ENCODE results near the gene CCDC33. TPM values are rescaled to one million over a fixed set of nuclear protein-coding genes. Genes with fewer than 3 reads are reported as not detected.

The CCDC33 gene
- total and polyA plus RNA-seq, 2 donors (not counting 1 experiment from before 2014, with no cell fraction given), result not detected

DNA sequence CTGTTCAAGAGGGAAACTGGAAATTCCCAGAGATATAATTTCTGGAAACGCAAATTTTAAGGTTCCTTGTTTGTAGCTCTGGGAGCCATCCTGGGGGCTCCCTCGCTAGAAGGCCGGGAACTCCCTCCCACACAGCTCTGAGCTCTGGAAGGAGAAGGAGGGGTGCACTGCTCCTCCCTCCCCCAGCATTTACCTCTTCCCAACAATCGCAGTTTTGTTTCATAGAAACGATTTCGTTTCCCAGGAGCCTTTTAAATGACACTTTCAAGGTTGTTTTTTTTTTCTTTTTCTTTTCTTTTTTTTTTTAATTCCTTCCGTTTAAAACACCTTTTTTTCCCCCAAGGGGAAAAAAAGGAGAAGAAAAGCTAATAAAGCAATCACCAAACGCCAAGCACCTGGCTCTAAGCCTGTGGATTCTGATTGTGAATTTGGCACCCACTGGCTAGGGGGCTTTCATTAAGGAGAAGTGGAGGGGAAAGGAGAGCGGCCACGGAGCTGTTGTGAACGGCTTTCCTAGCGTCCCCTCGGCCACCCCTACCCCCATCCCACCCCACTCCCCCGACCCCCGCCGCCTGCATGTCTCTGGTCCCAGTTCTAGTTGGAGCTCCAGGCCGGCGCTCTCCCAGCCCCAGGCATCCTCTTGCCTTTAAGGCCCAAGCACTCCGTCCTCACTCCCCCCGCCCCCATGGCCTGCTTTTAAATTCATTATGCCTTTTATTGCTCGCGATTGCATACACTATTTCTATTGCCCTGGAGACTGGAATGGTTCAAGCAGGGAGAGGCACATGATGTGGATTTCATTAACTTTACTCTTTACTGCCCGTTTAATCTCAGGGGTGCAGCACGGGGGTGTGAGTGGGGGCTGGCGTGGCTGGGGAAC lies 13.6 kb upstream of the CCDC33 start:
- Histone ChIP-seq H3K9ac (ENCODE audit: low read length) (no peak overlapping the region), H3K27ac (ENCODE audit: low read length in 2 of 2) (no peak overlapping the region), H3K9me3 (ENCODE audit: control extremely low read depth in 1 of 3, control insufficient read depth in 2 of 3, insufficient read depth in 1 of 3, low read length in 2 of 3) (no peaks in the 10 kb centered on the region), H3K4me2 (replicated peaks; ENCODE audit: low read depth, low read length, poor library complexity, severe bottlenecking) (no peak overlapping the region), H4K20me1 (ENCODE audit: control insufficient read depth, insufficient read depth, low read length, poor library complexity, severe bottlenecking) (no peaks in the 10 kb centered on the region), H2AFZ (ENCODE audit: insufficient read depth, low read depth, low read length, poor library complexity, severe bottlenecking) (no peak overlapping the region), H3K79me2 (ENCODE audit: control insufficient read depth, insufficient read depth, low read length) (no peaks in the 10 kb centered on the region), H3K4me1 (ENCODE audit: control insufficient read depth in 2 of 2, insufficient read depth in 2 of 2, low read length in 2 of 2) (no peaks in the 10 kb centered on the region), H3K36me3 (replicated peaks in 1 of 2; ENCODE audit: control extremely low read depth in 1 of 2, control insufficient read depth in 1 of 2, extremely low read depth in 1 of 2, insufficient read depth in 2 of 2, low read length in 1 of 2) (no peaks in the 10 kb centered on the region), H3K4me3 (ENCODE audit: control extremely low read depth in 1 of 5, extremely low read depth in 1 of 5, insufficient read depth in 1 of 5, low read depth in 2 of 5, low read length in 4 of 5) (no peak overlapping the region), H3K27me3 (replicated peaks in 1 of 4; ENCODE audit: control extremely low read depth in 1 of 4, control insufficient read depth in 3 of 4, insufficient read depth in 4 of 4, low read length in 3 of 4) (peaks cover 0 to 13% (median 1%) of the 10 kb centered on the region in 4 experiments)
- 40% methylated on average over 2 of the region's 25 CpGs for WGBS (ENCODE audit: insufficient coverage)
- intact Hi-C loops (cut with micrococcal nuclease), result no loop called here
- H3K4me1 Mint-ChIP-seq, result no peaks in the 10 kb centered on the region
- H3K27me3 Mint-ChIP-seq, result peaks cover 48% of the 10 kb centered on the region
- CTCF ChIA-PET, result no interaction called here
- ATAC-seq (ENCODE audit: low read depth), result no peak
- H3K4me3 Mint-ChIP-seq, result no peak overlapping the region
- no peak overlapping the region for H3K27ac Mint-ChIP-seq
- no peak for DNase-seq
- POLR2A ChIA-PET, result no interaction called here
- H3K9me3 Mint-ChIP-seq (ENCODE audit: insufficient read depth), result no peaks in the 10 kb centered on the region
- no peak for TF ChIP-seq EZH2 (IDR thresholded peaks at IDR 0.05; ENCODE audit: borderline replicate concordance, insufficient read depth, low read depth, low read length, poor library complexity, severe bottlenecking)
- TF ChIP-seq, protein P1, sequence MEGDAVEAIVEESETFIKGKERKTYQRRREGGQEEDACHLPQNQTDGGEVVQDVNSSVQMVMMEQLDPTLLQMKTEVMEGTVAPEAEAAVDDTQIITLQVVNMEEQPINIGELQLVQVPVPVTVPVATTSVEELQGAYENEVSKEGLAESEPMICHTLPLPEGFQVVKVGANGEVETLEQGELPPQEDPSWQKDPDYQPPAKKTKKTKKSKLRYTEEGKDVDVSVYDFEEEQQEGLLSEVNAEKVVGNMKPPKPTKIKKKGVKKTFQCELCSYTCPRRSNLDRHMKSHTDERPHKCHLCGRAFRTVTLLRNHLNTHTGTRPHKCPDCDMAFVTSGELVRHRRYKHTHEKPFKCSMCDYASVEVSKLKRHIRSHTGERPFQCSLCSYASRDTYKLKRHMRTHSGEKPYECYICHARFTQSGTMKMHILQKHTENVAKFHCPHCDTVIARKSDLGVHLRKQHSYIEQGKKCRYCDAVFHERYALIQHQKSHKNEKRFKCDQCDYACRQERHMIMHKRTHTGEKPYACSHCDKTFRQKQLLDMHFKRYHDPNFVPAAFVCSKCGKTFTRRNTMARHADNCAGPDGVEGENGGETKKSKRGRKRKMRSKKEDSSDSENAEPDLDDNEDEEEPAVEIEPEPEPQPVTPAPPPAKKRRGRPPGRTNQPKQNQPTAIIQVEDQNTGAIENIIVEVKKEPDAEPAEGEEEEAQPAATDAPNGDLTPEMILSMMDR (IDR thresholded peaks at IDR 0.05), result no peak

- POLR2A ChIA-PET, result no interaction called here
- no peak for ATAC-seq (ENCODE audit: low read depth)
These were observed 10.2 kb upstream of the CCDC33 start for GRCh38 chr15:74225928-74226327.

More at GRCh38 chr15:74225928-74226327, 10.2 kb upstream of the CCDC33 start:
- no peak overlapping the region for H3K4me2 ChIP-seq (replicated peaks; ENCODE audit: low read depth, low read length, poor library complexity, severe bottlenecking)
- H3K4me1 ChIP-seq (ENCODE audit: control insufficient read depth in 2 of 2, insufficient read depth in 2 of 2, low read length in 2 of 2), result no peaks in the 10 kb centered on the region
- H3K27me3 ChIP-seq (replicated peaks in 1 of 4; ENCODE audit: control extremely low read depth in 1 of 4, control insufficient read depth in 3 of 4, insufficient read depth in 4 of 4, low read length in 3 of 4), result peaks cover 0 to 18% (median 1%) of the 10 kb centered on the region in 4 experiments
- peaks cover 46% of the 10 kb centered on the region for H3K27me3 Mint-ChIP-seq
- H3K9me3 ChIP-seq (ENCODE audit: control extremely low read depth in 1 of 3, control insufficient read depth in 2 of 3, insufficient read depth in 1 of 3, low read length in 2 of 3), result no peaks in the 10 kb centered on the region
- no peaks in the 10 kb centered on the region for H3K79me2 ChIP-seq (ENCODE audit: control insufficient read depth, insufficient read depth, low read length)
- no peaks in the 10 kb centered on the region for H3K4me1 Mint-ChIP-seq
- no peak overlapping the region for H3K9ac ChIP-seq (ENCODE audit: low read length)
- no peaks in the 10 kb centered on the region for H3K36me3 ChIP-seq (replicated peaks in 1 of 2; ENCODE audit: control extremely low read depth in 1 of 2, control insufficient read depth in 1 of 2, extremely low read depth in 1 of 2, insufficient read depth in 2 of 2, low read length in 1 of 2)
- H3K27ac Mint-ChIP-seq, result no peak overlapping the region
- intact Hi-C loops (cut with micrococcal nuclease), result no loop called here
- no peaks in the 10 kb centered on the region for H4K20me1 ChIP-seq (ENCODE audit: control insufficient read depth, insufficient read depth, low read length, poor library complexity, severe bottlenecking)
- no peak for TF ChIP-seq EZH2 (IDR thresholded peaks at IDR 0.05; ENCODE audit: borderline replicate concordance, insufficient read depth, low read depth, low read length, poor library complexity, severe bottlenecking)
- TF ChIP-seq, protein P1 (IDR thresholded peaks at IDR 0.05), result no peak
- no peak overlapping the region for H3K4me3 Mint-ChIP-seq
- no peak overlapping the region for H2AFZ ChIP-seq (ENCODE audit: insufficient read depth, low read depth, low read length, poor library complexity, severe bottlenecking)
- 63% methylated on average over 5 of the region's 5 CpGs for WGBS (ENCODE audit: insufficient coverage)
- CTCF ChIA-PET, result no interaction called here
- no peak overlapping the region for H3K4me3 ChIP-seq (ENCODE audit: control extremely low read depth in 1 of 5, extremely low read depth in 1 of 5, insufficient read depth in 1 of 5, low read depth in 2 of 5, low read length in 4 of 5)
- DNase-seq, result no peak
- no peaks in the 10 kb centered on the region for H3K9me3 Mint-ChIP-seq (ENCODE audit: insufficient read depth)
- no peak overlapping the region for H3K27ac ChIP-seq (ENCODE audit: low read length in 2 of 2)
